Measurements from ENCODE around the gene CLINT1. TPM values are rescaled to one million over a fixed set of nuclear protein-coding genes. Genes with fewer than 3 reads are reported as not detected.

The CLINT1 gene
- total RNA-seq, 4 donors from 2014 or later, result 109 to 165 (median 152) TPM

DNA sequence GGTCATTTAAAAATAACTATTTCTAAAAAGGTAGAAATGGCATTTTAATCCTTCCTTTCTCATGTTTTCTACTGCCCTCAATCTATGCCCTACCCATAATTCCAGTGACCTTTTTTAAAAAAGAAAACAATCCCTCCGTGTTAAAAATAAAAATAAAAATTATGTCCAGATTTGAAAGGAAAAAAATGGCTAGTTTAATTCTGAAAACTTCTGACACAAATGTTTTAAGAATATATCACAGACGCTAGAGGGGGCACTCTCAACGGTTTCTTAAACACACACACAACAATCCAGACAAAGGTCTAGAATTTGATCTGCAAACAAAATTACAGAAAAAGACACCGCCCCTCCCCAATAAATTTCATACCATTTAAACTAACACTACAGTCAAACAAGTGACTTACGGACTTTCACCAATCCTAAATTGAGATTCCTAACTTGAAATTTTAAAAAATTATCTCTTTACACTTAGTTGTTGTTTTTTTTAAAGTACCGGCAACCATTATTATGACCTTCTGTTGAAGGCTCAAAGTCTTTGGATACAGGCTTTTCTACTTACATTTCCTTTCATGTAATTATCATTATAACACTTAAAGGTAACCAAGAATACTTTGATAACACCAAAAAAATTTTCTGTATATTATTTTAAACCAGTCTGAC, 38.2 kb downstream of the CLINT1 start:
- peak overlapping the region in 2 of 4 donors; percentile 26 to 53 for H3K27ac ChIP-seq

DNA sequence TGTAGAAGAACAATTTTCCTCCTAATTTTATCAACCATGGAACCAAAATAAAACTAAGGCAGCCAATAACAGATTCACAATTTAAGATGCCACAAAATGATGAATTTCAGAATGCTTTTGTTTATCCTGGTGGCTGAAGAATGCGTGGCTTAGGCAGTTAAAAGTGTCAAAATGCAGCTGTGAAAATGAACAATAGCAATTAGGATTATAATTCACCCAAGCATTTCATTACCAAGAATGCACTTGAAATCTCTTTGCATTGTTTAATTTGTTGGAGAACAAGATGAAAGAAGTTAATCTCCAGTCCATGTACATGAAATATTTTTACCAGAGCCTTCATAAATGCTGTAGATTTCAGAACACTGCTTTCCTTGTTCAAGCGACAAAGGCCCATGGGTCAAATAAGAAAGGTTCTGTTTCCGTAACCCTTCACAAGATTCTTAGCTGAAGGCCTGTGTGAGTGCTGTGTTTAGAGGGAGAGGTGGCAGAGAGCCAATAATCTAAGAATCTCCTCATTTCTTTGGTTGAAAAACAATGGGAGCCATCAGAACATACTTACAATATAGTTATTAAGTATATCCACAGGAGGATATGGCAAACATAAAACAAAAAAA, 39.3 kb downstream of the CLINT1 start:
- 36 to 45% methylated on average over 3 of the region's 3 CpGs for WGBS, 2 donors
- no peaks in the 10 kb centered on the region for H3K27me3 ChIP-seq

More for the DNA sequence above, 38.2 kb downstream of the CLINT1 start:
- 25 to 30% methylated on average over 6 of the region's 6 CpGs for WGBS, 2 donors
- Histone ChIP-seq H3K9me3 (no peaks in the 10 kb centered on the region), H3K4me3 (no peak overlapping the region), H3K4me1 (peaks cover 7 to 52% (median 12%) of the 10 kb centered on the region in 3 donors), H3K27me3 (no peaks in the 10 kb centered on the region), H3K36me3 (peaks cover 0 to 9% (median 0%) of the 10 kb centered on the region in 3 donors)
- DNase-seq, result no peak
- intact Hi-C loops (cut with DNase I), result no loop called here
- TF ChIP-seq POLR2A (IDR thresholded peaks at IDR 0.05) (no peak), CTCF (IDR thresholded peaks at IDR 0.05) (peak in 4 of 6 experiments; percentile 35 to 60 (median 50))

DNA sequence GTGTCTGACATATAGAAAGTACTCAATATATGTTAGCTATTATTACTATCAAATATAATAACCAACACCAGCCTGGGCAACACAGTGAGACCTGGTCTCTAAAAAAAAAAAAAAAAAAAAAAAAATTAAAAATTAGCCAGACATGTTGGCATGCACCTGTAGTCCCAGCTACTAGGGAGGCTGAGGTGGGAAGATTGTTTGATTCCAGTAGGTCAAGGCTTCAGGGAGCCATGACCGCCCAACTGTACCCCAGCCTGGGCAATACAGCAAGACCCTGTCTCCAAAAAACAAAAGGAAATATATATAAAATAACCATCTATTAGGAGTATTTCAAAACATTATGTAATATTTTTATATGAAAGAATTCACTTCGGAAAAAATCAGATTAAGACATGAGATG, 40.6 kb downstream of the CLINT1 start:
- Histone ChIP-seq H3K27ac (no peak overlapping the region), H3K9me3 (no peaks in the 10 kb centered on the region), H3K27me3 (no peaks in the 10 kb centered on the region), H3K4me1 (peaks cover 7 to 58% (median 14%) of the 10 kb centered on the region in 3 donors), H3K36me3 (peaks cover 0 to 32% (median 4%) of the 10 kb centered on the region in 3 donors), H3K4me3 (no peak overlapping the region)
- intact Hi-C loops (cut with DNase I), result no loop called here
- TF ChIP-seq CTCF (IDR thresholded peaks at IDR 0.05), result no peak
- no peak for TF ChIP-seq POLR2A (IDR thresholded peaks at IDR 0.05)
- no peak for DNase-seq
- WGBS, 2 donors, result 91% methylated on average over 2 of the region's 2 CpGs

More for the DNA sequence above, 39.3 kb downstream of the CLINT1 start:
- H3K4me1 ChIP-seq, result peaks cover 7 to 51% (median 12%) of the 10 kb centered on the region in 3 donors
- no peaks in the 10 kb centered on the region for H3K9me3 ChIP-seq
- peak overlapping the region in 3 of 4 donors; percentile 2 to 53 (median 26) for H3K27ac ChIP-seq
- no peak for DNase-seq
- H3K36me3 ChIP-seq, result peaks cover 0 to 20% (median 0%) of the 10 kb centered on the region in 3 donors
- H3K4me3 ChIP-seq, result no peak overlapping the region
- intact Hi-C loops (cut with DNase I), result no loop called here
- TF ChIP-seq CTCF (IDR thresholded peaks at IDR 0.05) (no peak), POLR2A (IDR thresholded peaks at IDR 0.05) (no peak)

DNA sequence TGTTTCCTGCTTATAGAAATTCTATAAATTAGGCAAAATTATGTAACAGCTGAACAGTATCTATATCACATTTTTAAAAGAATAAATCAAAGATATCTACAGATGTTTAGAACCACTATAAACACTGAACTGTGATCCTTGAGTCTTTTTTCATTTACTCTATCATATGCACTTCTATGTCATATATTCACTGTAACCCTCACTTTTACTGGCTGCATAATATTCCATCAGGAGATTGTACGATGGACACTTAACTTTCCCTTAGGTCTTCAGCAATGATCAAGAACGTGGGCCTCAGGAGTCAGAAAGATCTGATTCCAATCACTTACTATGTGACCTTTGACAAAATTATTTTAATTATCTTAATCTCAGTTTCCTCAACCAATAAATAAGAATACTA, 41.0 kb downstream of the CLINT1 start:
- Histone ChIP-seq H3K36me3 (peaks cover 0 to 37% (median 5%) of the 10 kb centered on the region in 3 donors), H3K4me3 (no peak overlapping the region), H3K27me3 (no peaks in the 10 kb centered on the region), H3K27ac (no peak overlapping the region), H3K4me1 (peaks cover 7 to 57% (median 14%) of the 10 kb centered on the region in 3 donors), H3K9me3 (no peaks in the 10 kb centered on the region)
- no peak for TF ChIP-seq CTCF (IDR thresholded peaks at IDR 0.05)
- DNase-seq, result no peak
- 88 to 91% methylated on average over 2 of the region's 2 CpGs for WGBS, 2 donors
- intact Hi-C loops (cut with DNase I), result no loop called here

- no peak for DNase-seq
- Histone ChIP-seq H3K9me3 (no peaks in the 10 kb centered on the region), H3K27ac (no peak overlapping the region), H3K4me3 (no peak overlapping the region), H3K27me3 (no peaks in the 10 kb centered on the region), H3K36me3 (peaks cover 0 to 43% (median 11%) of the 10 kb centered on the region in 3 donors), H3K4me1 (peaks cover 7 to 51% (median 14%) of the 10 kb centered on the region in 3 donors)
- intact Hi-C loops (cut with DNase I), result no loop called here
- TF ChIP-seq POLR2A (IDR thresholded peaks at IDR 0.05) (no peak), CTCF (IDR thresholded peaks at IDR 0.05) (no peak)
- WGBS, 2 donors, result 66 to 84% methylated on average over 5 of the region's 5 CpGs
Measured at GRCh38 chr5:157817387-157817702, 41.6 kb downstream of the CLINT1 start.
